Right lobe of liver (tissue), 6 donors: ENCODE measurements around the gene TRIM50. TPM values are rescaled to one million over a fixed set of nuclear protein-coding genes. Genes with fewer than 3 reads are reported as not detected.
A peak's percentile ranks its signal among the peaks of the same experiment; 100 is the strongest.
"Not testable (repeated sequence)": the region's sequence is repeated elsewhere in the genome, so short reads cannot be mapped to it uniquely, and the experiment has no call there.

Source experiments
- ATAC-seq, 4 donors: fragments of 200-7000 bp; cut with Tn5 transposase; one replicate each; pipeline ENCODE4 v1.9.1; 2020; ENCODE audit warnings: mild to moderate bottlenecking in 4 of 4, moderate library complexity in 4 of 4
- DNase-seq, 3 donors: peaks; one replicate each; pipeline ENCODE4 v3.0.0-alpha.2; 2020
- H3K27ac ChIP-seq, 3 donors: fragments of 200-600 bp; one replicate each; pipeline ENCODE4 v1.8.0; 2022
- H3K27me3 ChIP-seq, 2 donors: fragments of 200-600 bp; one replicate each; pipeline ENCODE4 v1.8.0; 2022
- H3K36me3 ChIP-seq, 4 donors: fragments of 200-600 bp; sonication (generic) in 1 of 4; one replicate each; pipeline versions ENCODE4 v1.5.1 to v1.8.0; 2017 to 2022; ENCODE audit warnings: control low read depth in 1 of 4
- H3K4me1 ChIP-seq, 4 donors: fragments of 200-600 bp; sonication (generic) in 1 of 4; one replicate each; pipeline versions ENCODE4 v1.5.1 to v1.8.0; 2017 to 2022; ENCODE audit warnings: control low read depth in 1 of 4
- H3K4me3 ChIP-seq, 3 donors: fragments of 200-600 bp; one replicate each; pipeline ENCODE4 v1.8.0; 2022
- H3K9me3 ChIP-seq, 4 donors: fragments of 200-600 bp; sonication (generic) in 1 of 4; one replicate each; pipeline versions ENCODE4 v1.5.1 to v1.8.0; 2017 to 2022; ENCODE audit warnings: control low read depth in 1 of 4
- POLR2A ChIP-seq: fragments of 450-650 bp; IDR thresholded peaks from one replicate; pipeline ENCODE4 v1.6.1; 2017; ENCODE audit warnings: antibody characterized with exemption, mild to moderate bottlenecking
- WGBS: methylation state at CpG from one replicate; pipeline ENCODE4 v1.1.6; 2018; ENCODE audit warnings: low coverage, low lambda C conversion rate; ENCODE audit not compliant: insufficient coverage; ENCODE audit errors: missing lambda C conversion rate; 5-methylcytosine and 5-hydroxymethylcytosine counted together
- intact Hi-C, 2 donors: fragments of 100-400 bp; cut with DNase I; formaldehyde crosslinking; loops; one replicate each; pipeline versions ENCODE4 v1.11.2 to v1.14.1; 2022
- total RNA-seq, 6 experiments: library from RNA; depleted of rRNA in 2 of 6; stranded (reverse); fragments of >200 nt in 2 of 6; fragmentation: NEBNext Ultra II Directional in 3 of 6; extraction: Animal tissue kit (Norgen Biotek cat#: 25700) in 3 of 6; gene quantifications; one replicate each; pipeline versions ENCODE4 v1.1.0 to v1.2.4, GENCODE V29; 2016 to 2023
- TF ChIP-seq, protein P1 (sequence below), 4 donors: fragments of 200-600 bp in 3 of 4; fragments of 450-650 bp in 1 of 4; IDR thresholded peaks; one replicate each; pipeline versions ENCODE4 v1.5.1 to v1.8.0; 2016 to 2022; ENCODE audit warnings: antibody characterized with exemption in 4 of 4, mild to moderate bottlenecking in 2 of 4
- donor health status: DM: no; HTN: yes; CAD: no.
- donor health status: DM: no; HTN: no; CAD: no.
- donor health status: DM: no; HTN: no; CAD: no.
- donor health status: DM: no; HTN: yes; CAD: no.
- donor health status: DM: no; HTN: yes; CAD: no.

The TRIM50 gene
- total RNA-seq, 6 experiments from 2014 or later = 0.11 to 0.56 TPM; not detected in 4

DNA sequence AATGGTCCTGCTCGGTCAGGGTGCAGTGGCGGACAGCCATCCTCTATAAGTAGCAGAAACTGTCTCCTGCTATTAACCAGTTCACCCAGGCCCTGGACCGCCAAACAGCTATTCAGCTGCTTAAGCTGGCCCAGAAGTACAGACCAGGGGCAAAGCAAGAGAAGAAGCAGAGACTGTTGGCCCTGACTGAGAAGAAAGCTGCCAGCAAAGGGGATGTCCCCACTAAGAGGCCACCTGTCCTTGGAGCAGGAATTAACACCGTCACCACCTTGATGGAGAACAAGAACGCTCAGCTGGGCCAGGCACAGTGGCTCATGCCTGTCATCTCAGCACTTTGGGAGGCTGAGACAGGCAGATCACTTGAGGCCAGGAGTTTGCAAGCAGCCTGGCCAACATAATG, 13.6 kb downstream of the TRIM50 start:
- ATAC-seq (no peak), DNase-seq (no peak)
- TF ChIP-seq POLR2A = no peak
- TF ChIP-seq, protein P1, sequence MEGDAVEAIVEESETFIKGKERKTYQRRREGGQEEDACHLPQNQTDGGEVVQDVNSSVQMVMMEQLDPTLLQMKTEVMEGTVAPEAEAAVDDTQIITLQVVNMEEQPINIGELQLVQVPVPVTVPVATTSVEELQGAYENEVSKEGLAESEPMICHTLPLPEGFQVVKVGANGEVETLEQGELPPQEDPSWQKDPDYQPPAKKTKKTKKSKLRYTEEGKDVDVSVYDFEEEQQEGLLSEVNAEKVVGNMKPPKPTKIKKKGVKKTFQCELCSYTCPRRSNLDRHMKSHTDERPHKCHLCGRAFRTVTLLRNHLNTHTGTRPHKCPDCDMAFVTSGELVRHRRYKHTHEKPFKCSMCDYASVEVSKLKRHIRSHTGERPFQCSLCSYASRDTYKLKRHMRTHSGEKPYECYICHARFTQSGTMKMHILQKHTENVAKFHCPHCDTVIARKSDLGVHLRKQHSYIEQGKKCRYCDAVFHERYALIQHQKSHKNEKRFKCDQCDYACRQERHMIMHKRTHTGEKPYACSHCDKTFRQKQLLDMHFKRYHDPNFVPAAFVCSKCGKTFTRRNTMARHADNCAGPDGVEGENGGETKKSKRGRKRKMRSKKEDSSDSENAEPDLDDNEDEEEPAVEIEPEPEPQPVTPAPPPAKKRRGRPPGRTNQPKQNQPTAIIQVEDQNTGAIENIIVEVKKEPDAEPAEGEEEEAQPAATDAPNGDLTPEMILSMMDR (IDR thresholded peaks at IDR 0.05) = no peak
- WGBS = 80% methylated on average over 3 of the region's 5 CpGs
- H3K4me3 ChIP-seq = no peak overlapping the region
- H3K9me3 ChIP-seq = no peaks in the 10 kb centered on the region
- H3K36me3 ChIP-seq = no peaks in the 10 kb centered on the region
- no peaks in the 10 kb centered on the region for H3K27me3 ChIP-seq
- H3K4me1 ChIP-seq = peaks cover 0 to under 1% (median 0%) of the 10 kb centered on the region in 4 donors
- H3K27ac ChIP-seq = no peak overlapping the region
- intact Hi-C loops = no loop called here

DNA sequence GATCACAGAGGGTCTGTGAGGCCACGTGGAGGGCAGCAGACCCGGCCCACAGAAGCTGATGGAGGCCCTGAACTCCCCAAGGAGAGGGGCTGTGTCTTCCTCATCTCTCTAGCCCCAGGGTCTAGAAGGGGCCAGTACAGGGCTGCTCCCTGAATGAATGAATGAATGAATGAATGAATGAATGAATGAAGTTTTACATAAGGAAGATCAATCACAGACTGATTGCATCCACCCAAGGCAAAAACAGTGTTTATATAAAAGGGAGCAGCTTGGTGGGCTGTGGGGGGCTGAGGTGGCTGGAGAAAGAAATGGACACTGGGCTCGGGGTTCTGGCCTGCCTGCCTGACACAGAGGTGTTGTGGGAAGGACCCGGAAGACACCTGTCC, 14.4 kb downstream of the TRIM50 start:
- Histone ChIP-seq H3K27ac (no peak overlapping the region), H3K4me3 (no peak overlapping the region), H3K36me3 (no peaks in the 10 kb centered on the region), H3K9me3 (no peaks in the 10 kb centered on the region), H3K27me3 (no peaks in the 10 kb centered on the region), H3K4me1 (peaks cover 0 to 5% (median 0%) of the 10 kb centered on the region in 4 donors)
- DNase-seq (no peak), ATAC-seq (no peak)
- 100% methylated on average over 1 of the region's 4 CpGs for WGBS
- no peak for TF ChIP-seq POLR2A
- TF ChIP-seq, protein P1 (IDR thresholded peaks at IDR 0.05) = no peak
- intact Hi-C loops = no loop called here

GRCh38 chr7:73312831-73313520, 14.9 kb downstream of the TRIM50 start:
- H3K27ac ChIP-seq = no peak overlapping the region
- DNase-seq (no peak), ATAC-seq (no peak)
- no peaks in the 10 kb centered on the region for H3K9me3 ChIP-seq
- no peaks in the 10 kb centered on the region for H3K36me3 ChIP-seq
- TF ChIP-seq, protein P1 (IDR thresholded peaks at IDR 0.05) = no peak
- no peak for TF ChIP-seq POLR2A
- H3K4me3 ChIP-seq = no peak overlapping the region
- 83% methylated on average over 7 of the region's 48 CpGs for WGBS
- peaks cover 0 to 5% (median 0%) of the 10 kb centered on the region in 4 donors for H3K4me1 ChIP-seq
- intact Hi-C loops = no loop called here
- H3K27me3 ChIP-seq = no peaks in the 10 kb centered on the region

- ATAC-seq, H3K36me3 ChIP-seq, intact Hi-C loops, H3K27ac ChIP-seq, H3K4me1 ChIP-seq, H3K27me3 ChIP-seq, DNase-seq, H3K9me3 ChIP-seq, H3K4me3 ChIP-seq: not testable (repeated sequence)
- WGBS = 100% methylated on average over 7 of the region's 7 CpGs
Observed at GRCh38 chr7:73311421-73311820, 16.5 kb downstream of the TRIM50 start.

- H3K27me3 ChIP-seq = no peaks in the 10 kb centered on the region
- no peaks in the 10 kb centered on the region for H3K9me3 ChIP-seq
- H3K4me3 ChIP-seq = peak within 1 kb of the TSS; percentile 72 to 86 (median 84)
- H3K36me3 ChIP-seq = peaks cover 0 to 4% (median 0%) of the 10 kb centered on the region in 4 donors
- DNase-seq (peak; percentile 89 to 92 (median 91)), ATAC-seq (peak; percentile 89 to 98 (median 97))
- peaks cover 0 to 5% (median 0%) of the 10 kb centered on the region in 4 donors for H3K4me1 ChIP-seq
- TF ChIP-seq, protein P1 (IDR thresholded peaks at IDR 0.05) = no peak
- TF ChIP-seq POLR2A = peak; percentile 42
- intact Hi-C loops = no loop called here
- WGBS = 10% methylated on average over 25 of the region's 40 CpGs
- H3K27ac ChIP-seq = peak within 1 kb of the TSS in 1 of 3 donors; percentile 6
Observed at GRCh38 chr7:73308665-73309214, 19.1 kb downstream of the TRIM50 start, which contains the start of gene NSUN5. Gene NSUN5 (minus strand): TSS chr7:73308826. CDS start chr7:73308790, 36 bp downstream.
